G401.6 (cell line): ENCODE measurements around the gene RASGRP1.
A peak's percentile ranks its signal among the peaks of the same experiment; 100 is the strongest.

Experiments
- FAIRE-seq: peaks from 2 replicates; lab custom pipeline; 2012; peaks lifted over from hg19 to GRCh38; lab: Jason Lieb, UNC

RASGRP1 gene

DNA sequence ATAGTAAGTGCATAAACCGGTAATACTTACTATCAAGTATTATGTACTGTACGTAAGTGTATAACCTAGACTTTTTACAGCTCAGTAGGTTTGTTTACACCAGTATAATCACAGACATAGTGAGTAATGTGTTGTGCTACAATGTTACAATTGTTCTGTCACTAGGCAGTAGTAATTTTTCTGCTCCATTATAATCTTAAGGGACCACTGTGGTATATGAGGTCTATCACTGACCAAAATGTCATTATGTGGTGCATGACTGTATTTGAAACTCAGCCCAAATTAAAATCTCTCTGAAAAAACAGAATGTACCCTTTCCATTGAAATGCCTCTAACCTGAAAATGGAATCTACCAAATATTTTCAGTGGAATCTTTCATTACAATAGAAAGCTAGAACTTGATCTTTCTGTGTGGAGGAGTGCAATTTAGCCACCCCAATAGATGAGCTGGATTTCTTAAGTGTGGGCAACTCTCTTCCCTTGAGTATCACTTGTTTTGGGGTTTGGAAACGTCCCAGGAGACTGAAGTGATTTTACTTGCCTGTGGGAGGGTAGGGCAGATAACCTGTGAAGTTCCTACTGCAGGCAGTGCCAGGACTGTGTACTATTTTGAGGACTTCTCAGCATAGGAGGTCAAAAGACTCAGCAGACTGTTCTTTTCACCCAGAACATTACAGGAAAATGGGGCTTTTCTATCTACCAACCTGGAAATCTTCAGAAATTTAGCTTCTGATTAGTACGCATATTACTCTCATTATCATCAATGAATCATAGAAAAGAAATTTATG, 59.7 kb downstream of the RASGRP1 start:
- FAIRE-seq: no peak

DNA sequence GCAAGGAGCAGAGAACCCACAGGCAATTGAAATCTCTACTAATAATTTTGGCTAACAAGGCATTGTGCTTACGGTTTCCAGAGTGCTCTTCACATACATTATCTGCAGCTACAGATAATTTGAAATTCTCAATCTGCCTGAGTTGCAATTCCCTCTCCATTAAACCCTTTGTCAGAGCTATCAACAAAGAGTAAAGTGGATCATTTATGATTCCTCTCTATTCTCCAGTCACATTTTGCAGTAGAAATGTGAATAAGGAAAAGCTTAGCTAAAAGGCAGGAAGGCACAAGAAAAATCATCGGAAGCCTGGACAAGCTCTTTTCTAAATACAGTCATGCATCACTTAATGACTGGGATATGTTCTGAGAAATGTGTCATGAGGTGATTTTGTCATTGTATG, 61.1 kb downstream of the RASGRP1 start:
- FAIRE-seq: no peak

DNA sequence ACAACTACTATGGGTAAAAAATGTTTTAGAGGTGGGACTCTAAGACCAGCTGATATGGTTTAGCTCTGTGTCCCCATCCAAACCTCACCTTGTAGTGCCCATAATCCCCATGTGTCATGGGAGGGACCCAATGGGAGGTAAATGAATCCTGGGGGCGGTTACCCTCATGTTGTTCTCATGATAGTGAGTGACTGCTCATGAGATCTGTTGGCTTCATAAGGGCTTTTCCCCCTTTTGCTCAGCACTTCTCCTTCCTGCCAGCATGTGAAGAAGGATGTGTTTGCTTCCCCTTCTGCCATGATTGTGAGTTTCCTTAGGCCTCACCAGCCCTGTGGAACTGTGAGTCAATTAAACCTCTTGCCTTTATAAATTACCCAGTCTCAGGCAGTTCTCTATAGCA, 65.0 kb downstream of the RASGRP1 start:
- FAIRE-seq: no peak

DNA sequence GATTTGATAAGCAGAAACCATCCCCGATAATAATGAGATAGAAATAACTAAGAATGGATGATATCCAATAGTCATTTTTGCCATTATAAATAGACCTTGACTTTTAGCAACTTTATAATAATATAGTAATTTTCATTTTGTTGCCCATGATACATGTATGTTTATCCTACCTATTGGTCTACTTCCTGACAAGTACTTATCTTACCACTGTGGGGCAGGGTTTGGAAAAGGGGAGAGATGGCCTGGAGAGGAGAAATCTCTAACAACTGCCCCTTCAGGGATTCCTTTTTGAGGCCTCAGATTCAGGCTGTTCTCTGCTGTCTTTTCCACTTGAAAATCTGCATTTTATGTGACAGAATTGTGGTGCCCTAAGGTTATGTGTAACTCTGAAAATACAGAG, 68.5 kb downstream of the RASGRP1 start:
- FAIRE-seq: no peak

DNA sequence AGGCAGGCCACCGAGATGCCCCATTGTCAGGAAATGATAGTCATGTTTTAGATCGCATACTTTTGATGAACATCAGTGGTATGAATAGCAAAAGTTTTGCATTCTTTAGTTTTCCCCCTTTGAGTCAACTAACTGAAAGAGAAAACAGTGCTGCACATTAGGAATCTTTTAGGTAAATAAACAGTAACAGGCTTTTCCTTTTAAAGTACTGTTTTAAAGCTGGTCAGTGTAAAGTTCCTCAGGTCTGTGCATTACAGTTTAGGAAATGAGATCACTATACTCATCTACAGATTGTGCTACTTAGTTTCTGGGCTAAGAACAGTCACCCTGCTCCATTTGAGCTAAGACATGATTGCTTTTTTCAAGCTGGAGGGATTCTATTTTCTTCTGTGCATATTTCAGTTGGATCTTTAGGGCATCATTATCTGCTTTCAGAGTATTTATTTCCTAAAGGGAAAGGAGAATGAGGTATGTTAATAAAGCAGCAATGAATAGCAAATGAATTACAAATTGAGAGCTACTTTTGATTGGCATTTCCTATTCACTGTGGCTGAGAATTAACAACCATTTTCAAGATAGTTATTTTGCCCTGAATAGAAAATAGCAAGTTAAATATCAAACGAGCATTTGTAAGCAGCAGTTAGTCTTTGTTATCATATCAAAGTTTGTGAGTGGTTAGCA, 74.2 kb downstream of the RASGRP1 start:
- FAIRE-seq: no peak

DNA sequence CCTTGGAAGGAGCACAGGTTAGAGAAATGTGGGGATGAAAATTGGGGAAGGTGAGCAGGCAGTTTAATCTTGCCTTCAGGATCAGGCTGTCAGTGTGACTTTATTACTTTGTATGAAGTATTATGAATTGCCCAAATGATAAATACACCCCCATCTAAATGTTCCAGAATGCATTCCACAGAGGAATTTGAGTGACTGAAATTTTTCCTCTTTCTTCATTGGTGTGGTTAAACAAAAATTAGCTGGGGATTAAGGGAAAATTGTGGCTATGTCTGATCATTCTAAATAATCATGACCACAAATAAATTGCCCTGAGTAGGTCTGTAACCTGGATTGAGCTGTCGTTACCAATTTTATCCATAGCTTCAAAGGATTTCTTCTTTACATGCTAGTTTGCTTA, 77.2 kb downstream of the RASGRP1 start:
- FAIRE-seq: no peak

DNA sequence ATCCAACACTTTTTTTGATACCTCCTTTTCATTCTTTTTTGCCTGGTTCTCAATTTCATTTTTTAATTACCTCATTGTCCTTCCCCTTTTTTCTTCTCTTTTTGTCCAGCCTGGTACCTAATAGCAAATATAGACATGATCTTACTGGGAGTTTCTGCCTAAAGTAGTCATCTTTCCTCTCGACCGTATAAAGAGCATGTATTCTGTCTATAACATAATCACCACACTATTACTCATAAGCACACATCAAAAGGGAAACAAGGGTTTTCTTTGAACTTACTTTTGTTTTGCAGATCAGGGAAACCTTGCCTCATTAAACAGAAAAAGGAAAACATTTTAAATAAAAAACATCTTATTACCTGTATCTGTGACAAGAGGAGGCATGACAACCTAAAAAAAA, 77.7 kb downstream of the RASGRP1 start:
- no peak for FAIRE-seq

DNA sequence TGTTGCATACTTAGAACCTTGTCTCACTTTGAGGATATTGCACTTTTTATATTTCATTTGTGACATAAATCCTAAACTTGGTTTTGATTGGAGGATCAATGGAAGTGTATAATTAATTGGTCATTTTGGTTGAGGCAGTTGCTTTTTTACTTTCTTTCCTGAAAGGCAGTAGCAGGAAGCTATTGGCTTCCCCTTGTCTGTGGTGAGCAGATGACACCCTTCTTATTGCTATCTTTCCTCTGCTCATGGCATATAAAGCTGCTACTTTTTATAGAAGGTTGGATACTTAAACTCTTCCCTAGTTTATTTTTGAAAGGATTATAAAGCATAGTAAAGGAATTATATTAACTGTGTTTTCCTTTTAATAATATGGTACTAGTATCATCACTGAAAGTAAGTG, 82.0 kb downstream of the RASGRP1 start:
- FAIRE-seq: no peak

DNA sequence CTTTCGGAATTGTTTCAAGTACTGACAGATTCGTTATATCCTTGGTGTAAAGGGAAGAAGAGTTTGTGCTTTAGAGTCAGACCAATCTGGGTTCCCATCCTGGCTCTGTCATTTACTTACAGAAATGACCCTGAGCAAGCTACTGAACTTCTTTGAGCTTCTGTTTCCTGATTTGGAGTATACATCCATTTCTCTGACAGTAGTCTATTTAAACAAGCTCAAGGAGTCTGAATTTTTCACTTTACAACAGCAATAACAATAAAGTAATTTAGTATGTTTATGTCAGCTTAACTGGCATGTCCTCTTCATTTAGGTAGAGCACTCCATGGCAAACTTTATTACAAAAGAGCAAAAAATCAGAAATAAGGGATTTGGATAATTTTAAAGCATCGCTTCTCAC, 82.9 kb downstream of the RASGRP1 start:
- FAIRE-seq: no peak

DNA sequence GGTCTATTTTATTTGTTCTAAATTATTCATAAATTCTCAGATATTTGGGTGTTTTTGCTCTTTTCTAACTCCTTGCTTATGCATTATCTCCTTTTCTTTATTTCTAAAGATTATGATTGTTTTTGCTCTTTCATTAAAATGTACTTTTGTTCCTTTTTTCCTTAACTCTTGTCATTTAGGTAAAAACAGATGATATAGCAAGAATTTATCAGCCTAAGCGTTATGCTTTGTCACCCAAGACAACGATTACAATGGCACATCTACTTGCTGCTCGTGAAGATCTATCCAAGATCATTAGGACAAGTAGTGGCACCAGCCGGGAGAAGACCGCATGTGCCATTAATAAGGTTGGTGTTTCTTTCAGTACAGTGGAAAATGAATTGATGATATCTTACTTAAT, 83.5 kb downstream of the RASGRP1 start:
- FAIRE-seq: no peak

DNA sequence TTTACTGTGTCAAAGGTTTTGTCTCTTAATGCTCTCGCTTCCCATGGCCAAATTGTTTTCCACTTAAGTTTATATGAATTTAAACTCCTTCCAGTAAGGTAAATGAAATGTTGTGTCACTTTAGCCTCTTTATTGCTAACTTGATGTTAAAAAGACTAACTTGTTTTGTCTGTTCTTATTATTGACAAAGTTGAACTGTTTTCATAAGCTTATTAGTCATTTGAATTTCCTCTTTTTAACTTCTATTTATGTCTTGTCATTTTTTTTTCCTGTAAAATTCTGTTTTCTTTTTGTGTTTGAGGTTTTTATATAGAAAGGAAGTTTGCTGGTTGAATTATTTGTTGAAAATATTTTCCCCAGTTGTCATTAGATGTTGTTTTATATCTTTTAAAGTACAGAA, 84.9 kb downstream of the RASGRP1 start:
- peak; percentile 72 for FAIRE-seq

DNA sequence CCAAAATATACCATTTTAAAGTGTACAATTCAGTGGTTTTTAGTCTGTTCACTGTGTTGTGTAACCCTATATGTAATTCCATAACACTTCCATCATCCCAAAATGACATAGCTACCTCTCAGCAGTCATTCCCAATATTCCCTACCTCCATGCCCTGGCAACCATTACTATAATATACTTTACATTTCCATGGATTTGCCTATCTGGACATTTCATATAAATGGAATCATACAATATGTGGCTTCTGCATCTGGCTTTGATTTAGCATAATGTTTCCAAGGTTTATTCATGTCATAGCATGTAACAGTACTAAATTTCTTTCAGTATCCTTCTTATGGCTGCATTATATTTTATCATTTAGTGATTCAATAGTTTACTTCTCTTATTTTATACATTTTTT, 85.3 kb downstream of the RASGRP1 start:
- FAIRE-seq: no peak

DNA sequence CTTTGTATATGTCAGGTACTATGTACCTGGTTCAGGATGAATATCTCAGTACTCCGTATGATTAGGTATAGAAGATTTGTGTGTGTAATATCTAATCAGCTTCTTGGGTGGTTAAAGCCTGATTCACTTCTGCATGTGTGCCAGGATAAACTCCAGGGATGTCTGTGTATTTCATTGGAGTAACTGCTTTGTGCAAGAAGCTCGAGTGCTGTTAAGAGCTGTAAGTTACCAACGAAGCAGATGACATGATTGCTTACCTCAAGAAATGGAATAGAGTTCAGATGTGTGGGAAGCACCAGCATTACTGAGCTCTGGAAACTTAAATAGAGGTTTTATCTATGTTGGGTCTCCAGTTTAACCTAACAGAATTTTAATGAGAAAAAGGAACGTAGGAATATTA, 87.0 kb downstream of the RASGRP1 start:
- no peak for FAIRE-seq

DNA sequence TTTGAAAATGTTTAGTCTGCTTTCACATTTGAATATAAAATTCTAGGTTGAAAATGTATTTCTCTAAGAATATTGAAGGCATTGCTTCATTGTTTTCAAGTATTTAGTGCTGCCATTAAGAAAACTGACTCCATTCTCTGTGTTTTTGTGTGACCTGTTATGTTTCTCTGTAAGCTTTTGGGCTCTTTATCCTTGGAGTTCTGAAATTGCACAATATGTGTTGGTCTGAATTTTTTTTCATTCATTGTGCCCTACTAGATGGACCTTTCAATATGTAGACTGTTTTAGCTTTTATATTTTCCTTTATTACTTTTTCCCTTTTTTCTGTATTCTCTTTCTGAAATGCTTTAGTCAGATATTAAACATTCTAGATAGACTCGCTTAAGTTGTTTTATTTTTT, 88.5 kb downstream of the RASGRP1 start:
- no peak for FAIRE-seq

DNA sequence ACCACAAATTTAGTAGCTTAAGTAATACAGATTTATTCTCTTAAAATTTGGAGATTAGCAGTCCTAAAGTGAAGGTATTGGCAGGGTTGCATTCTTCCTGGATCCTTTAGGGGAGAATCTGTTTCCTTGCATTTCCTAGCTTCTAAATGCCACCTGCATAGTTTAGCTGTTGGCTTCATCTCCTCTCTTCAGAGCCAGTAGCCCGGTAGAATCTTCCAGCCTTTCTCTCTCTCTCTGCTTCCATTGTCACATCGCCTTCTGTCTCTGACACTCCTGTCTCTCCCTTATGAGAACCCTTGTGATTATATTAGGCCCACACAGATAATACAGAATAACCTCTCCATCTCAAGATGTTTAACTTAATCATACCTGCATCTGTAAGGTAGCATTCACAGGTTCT, 89.3 kb downstream of the RASGRP1 start:
- no peak for FAIRE-seq

DNA sequence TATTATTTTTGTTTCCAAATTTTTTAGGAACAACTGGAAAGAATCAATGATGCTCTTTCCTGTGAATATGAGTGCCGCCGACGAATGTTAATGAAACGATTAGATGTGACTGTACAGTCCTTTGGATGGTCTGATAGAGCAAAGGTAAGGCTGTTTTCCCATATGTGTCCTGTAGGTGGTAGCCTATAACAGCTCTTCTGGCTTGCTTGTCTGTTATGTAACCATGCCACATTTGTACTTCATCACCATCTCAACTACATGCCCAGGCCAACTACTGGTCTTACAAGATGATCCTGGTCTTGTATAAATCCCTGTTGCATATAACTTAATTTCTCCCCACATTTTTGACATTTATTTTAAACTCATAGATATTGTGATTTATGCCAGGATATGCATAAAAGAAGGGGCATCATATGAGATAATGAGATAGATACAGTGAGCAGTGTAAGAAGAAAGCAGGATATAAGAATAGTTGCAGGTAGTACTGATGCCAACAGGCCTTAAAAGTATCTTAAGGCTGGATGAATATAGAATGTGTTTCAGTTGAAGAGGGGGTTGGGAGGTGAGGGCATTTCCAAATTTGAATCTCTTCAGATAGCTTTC, 90.4 kb downstream of the RASGRP1 start:
- FAIRE-seq: peak; percentile 66

DNA sequence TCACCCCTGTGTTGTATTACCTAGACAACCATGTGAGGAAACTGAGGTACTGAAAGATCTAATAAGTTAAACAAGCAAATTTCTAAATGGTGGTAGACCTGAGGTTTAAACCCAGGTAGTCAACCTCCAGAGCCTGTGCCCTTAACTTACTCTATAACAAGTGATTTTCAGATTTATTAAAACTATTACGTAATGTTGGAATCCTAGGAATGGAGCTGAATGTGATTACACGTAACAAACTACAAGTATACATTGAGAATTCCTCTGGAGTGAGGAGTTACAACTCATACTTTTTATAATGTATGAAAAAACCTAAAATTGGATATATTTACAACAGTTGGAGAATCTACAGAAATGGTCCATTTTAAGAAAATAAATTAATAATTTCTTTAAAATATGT, 92.6 kb downstream of the RASGRP1 start:
- no peak for FAIRE-seq

DNA sequence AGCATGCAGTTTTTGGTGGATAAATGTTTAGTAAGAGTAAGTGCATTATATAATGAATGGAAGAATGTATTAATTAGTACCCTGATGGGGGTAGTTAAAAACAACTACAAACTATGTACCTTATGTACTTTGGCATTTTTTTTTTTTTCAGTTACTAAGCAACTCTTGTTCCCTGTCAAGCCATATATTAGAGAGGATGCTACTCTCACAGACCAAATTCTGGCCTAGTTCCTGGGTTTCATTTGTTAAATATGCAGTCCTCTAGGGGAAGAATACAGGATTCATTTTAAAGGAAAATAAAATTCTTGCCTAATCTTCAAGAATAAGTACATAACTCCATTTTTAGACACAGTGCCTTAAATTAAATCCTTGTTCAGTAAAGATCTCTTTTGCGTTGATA, 93.8 kb downstream of the RASGRP1 start:
- FAIRE-seq: no peak

DNA sequence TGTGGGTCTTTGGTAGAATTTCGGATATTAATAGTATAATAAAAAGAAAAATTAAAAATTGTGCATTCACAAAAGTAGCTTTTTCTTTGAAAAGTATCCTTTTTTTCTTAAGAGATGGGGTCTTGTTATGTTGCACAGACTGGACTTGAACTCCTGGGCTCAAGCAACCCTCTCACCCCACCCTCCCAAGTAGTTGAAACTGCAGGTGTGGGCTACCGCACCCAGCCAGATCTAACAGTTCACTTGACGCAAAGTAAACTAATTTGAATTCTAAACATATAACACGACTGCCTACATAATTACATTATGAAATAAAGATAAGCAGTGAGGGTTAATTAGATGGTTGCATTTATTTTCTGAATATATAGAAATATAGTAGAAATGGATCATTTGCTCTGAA, 99.9 kb downstream of the RASGRP1 start:
- no peak for FAIRE-seq

DNA sequence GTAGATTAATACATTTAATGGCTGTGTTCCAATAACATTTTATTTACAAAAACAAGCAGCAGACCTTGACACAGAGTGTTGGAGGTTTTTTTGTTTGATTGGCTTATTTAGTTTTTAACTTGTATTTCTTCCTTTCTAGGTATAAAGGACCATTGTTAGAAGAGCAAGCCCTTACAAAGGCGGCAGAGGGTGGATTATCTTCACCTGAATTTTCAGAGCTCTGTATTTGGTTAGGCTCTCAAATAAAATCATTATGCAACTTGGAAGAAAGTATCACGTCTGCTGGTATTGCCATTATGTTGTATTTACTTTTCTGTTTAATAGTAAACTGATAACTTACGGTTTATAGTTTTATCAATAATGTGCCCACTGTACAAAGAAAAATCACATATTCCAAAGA, 100.7 kb downstream of the RASGRP1 start:
- FAIRE-seq: no peak

DNA sequence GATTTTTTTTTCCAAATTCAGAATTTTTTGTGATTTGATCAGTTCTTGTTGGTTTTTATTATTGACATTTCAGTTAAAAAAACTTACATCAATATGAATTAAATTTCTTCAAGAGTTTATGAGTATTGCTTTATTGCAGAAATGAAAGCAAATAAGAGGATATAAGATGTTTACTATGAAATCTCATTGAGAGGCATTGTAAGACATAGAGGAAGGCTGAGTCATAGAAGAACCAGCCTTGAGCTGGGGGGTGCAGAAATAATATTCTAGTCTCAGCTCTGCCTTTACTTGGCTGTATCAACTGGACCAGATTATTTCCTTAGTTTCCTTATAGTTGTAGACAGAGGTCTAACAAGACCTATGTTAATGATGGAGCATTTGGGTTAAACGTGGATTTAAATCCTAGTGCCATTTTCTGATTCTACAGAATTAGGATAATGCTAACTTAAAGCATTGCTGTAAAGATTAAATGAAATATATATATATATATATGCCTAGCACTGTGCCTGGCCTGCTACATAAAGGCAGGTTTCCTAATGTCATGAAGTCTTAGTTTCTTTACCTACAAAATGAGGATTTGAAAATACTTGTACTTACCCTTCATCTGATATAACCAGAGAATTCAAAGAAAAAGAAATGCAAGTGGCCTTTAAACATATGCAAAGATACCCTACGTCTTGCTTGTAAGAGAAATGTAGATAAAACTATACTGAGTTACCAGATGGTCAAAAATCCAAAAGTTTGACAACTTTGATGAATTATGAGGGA, 103.4 kb downstream of the RASGRP1 start:
- FAIRE-seq: no peak

DNA sequence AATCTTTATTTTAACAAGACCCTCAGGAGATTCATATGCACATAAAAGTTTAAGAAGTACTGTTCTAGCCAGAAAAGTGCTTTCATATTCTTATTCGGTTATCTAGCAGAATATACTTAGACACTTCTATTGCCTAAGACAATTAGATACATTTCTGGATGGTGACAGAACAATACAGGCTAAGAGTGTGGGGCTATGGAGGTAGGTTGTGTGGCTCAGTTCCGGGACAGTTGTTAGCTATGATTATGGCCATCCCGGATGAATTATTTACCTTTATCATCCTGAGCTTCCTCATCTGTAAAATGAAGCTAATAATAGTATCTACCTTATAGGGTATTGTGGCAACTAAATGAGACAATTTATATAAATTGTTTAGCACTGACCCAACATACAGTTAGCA, 104.1 kb downstream of the RASGRP1 start:
- FAIRE-seq: no peak

DNA sequence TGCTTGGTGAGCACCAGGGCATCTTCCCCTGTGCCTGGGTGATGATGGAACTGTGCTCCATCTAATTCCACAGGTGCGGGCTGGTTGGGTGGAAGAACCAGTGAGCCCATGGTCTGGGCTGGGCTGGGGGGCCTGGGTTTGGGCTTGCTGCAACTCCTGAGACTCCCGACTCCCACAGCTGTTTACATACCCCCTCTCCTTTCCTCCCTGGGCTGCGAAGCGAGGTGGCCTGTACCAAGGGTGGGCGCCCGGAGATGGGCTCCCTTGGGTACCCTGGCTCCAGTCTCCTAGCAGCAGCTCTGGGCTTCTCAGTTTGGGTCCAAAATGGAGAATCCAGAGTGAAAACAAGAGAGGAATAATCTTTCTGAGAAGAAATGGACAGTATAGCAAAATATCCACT, 105.1 kb downstream of the RASGRP1 start:
- no peak for FAIRE-seq
